KG1 (cell line): ENCODE measurements around the gene EDRF1.
"Not testable (repeated sequence)": the region's sequence is repeated elsewhere in the genome, so short reads cannot be mapped to it uniquely, and the experiment has no call there.

ENCODE experiments used
- DNase-seq: peaks from one replicate; lab custom pipeline; 2025; lab: John Stamatoyannopoulos, UW

The EDRF1 gene

DNA sequence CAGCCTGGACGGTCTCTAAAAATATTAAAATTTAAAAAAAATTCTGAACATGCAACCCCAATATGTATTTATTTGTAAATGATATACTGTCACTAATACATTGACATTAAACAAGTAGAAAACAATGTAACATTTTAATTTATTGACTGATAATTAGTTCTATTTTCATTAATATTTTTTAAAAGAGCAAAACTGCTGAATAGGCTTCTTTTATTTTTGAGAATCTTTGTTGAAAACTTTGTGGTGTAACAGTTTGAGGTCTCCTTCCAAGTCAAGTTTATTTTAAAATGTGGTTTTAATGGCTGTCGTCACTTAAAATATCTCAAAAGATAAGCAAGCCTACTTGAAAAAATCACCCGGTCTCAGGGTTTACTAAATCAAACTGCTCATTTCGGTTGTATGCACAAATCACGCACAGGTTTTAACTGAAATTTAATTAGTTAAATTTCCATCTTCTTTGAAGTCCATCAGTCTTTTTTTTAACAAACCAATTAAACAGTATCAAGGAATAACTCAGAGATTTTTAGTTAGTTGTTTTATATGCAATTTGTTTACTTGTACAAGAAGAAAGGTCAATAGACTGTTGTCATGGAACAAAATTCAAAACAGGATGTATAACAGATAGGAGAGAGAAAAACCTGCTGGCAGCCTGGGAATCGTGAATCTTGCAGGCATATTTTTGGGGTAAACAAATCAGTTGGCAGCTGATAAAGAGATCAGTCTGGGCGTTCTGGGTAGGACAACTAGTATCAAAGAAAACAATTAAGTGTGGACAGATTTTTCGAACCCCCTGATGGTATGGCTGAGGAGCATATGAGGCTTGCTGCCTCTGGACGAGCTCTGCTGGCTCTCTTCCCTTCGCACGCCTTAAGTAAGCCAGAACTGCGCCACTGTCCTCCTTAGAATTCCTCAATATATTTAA lies 9.7 kb upstream of the EDRF1 start:
- DNase-seq: no peak

DNA sequence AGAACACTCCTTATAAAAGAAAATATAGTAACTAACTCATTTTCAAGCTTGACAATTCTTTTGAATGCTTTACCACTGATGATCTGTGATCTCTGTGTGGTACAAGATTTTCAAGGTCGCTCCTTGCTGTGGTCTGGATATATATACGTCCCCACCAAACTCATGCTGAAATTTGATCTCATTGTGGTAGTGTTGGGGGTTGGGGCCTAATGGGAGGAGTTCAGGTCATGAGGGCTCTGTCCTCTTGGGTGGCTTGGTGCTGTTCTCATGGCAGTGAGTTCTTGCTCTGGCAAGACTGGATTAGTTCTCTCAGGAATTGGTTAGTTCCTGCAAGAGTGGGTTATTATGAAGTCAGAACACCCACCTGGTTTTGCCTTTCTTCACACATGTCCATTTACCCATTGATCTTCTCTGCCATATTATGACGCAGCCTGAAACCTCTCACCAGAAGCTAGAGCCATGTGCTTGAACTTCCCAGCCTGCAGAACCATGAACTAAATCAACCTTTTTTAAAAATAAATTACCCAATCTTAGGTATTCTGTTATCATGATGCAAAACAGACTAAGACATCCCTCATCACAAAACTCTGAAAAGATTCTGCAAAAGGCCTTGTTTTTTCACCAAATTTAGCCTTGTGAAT lies 8.3 kb upstream of the EDRF1 start:
- DNase-seq: no peak

DNA sequence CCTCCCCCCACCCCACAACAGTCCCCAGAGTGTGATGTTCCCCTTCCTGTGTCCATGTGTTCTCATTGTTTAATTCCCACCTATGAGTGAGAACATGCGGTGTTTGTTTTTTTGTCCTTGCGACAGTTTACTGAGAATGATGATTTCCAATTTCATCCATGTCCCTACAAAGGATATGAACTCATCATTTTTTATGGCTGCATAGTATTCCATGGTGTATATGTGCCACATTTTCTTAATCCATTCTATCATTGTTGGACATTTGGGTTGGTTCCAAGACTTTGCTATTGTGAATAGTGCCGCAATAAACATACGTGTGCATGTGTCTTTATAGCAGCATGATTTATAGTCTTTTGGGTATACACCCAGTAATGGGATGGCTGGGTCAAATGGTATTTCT lies 4.8 kb upstream of the EDRF1 start:
- not testable (repeated sequence) for DNase-seq

DNA sequence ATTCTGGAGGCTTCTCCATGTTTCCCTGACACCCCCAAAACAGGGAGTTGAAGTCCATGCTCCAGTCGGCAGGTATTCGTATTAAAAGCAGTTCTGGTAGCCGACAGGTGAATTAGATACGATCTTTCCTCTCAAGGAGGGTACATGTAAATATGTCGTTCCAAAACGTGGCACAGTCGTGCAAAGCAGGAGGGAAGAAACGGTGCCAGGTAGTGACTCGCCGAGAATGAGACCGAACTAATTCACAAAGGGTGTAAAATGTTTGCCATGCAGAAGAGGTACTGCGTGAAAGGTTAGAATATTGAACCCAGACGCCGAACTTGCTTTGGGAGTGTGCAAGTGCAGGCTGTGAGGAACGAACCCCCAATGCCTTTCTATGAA lies 483 bp downstream of the EDRF1 start:
- no peak for DNase-seq

DNA sequence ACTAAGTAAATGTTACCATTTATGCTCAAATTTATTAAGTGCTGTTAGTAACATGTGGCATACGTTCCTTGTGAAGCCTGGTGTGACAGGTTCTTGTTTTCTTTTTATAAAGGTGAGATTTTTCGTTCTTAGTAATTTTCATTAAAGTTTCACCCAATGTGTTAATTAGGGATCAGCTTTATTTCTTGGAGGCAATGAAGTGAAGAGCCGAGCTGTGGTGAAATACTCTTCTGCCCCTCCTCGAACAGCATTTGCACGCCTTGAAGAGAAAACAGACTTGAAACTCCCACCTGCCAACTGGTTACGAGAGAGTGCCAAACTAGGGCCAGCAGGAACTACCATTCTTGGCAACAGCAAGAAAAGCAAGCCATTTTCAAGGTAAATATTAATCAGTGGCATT lies 1.5 kb downstream of the EDRF1 start:
- no peak for DNase-seq

DNA sequence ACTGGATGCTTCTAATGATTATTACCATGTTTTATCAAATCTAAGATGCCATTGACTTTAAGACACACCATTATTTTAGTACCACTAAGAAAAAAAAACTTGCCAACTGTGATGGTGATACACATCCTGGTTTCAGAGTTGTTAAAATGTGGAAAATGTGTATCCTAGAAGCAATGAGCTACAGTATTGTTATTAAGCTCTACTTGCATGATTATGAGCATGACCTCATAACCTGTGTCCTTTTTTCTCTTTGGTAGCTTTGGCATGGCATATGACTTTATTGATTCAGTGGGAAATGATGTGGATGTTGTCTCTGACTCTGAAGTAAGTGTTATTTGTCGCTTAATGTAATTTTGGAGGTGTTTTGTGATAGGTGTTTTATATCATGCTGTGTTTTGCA lies 3.3 kb downstream of the EDRF1 start:
- DNase-seq: no peak

DNA sequence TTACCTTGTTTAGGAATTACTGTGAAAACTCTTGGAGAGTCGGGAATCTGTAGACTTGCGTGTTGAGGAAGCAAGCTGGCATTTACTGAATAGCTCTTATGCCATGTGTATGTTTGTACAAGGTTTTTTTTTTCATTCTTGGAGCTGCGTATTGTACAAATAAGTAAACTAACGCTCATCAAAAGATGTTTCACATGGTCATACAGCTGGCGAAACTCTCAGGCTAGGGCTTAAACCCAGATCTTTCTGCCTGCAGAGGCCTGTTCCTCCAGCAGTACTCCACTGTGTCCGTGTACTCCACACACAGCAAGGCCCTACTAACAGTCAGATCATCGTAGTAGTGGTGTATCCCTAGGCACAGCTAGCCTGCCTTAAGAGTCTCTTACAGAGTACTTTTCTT lies 7.4 kb downstream of the EDRF1 start:
- DNase-seq: no peak

DNA sequence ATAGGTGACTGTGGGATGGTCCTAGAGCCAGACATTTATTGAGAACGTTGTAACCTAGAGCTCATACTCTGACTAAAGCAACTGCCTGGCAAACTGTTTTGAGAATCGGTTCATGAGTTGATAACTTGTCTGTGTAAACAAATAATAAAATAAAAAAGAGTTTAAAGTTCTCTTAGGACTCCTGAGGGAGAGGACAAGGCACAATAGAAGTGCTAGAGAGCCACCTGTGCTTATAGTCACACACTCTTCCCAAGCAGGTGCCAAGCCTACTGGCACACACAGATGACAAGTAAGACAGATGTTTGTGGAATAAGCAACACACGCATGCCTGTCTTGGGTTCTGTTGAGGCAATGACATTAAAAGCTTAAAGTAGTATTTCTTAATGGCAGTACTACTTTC lies 7.9 kb downstream of the EDRF1 start:
- no peak for DNase-seq

DNA sequence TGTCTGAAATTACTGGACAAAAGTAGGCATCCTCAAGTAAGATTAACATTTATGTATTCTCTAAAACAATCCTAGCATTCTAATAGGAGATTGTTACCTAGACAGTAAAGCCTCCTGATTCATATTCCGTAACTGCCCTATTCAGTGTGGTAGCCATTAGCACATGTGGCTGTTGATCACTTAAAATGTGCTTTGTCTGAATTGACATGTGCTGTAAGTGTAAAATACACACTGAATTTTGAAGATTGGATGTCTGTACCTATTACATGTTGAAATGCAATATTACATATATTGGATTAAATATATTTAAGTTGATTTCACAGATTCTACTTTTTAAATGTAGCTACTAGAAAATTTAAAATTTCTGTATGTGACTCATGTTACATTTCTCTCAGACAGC lies 14.6 kb downstream of the EDRF1 start:
- no peak for DNase-seq

DNA sequence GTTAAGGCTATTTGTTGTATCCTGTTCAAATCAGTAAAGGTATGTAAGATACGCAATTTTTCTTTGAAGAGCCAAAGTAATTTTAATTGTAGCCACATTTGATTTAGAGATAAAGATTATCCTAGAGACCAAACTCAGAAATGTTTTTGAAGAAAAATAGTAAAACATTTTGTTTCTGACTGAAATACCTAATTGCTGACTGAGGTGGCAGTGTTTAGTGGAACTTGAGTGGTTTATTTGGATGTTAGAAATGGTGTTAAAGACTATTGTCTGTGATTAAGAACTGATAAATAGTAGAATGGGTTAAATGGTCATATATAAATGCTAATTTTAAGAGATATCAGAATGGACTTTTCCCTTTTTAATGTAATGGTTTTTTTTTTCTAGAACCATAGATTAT lies 15.3 kb downstream of the EDRF1 start:
- no peak for DNase-seq

DNA sequence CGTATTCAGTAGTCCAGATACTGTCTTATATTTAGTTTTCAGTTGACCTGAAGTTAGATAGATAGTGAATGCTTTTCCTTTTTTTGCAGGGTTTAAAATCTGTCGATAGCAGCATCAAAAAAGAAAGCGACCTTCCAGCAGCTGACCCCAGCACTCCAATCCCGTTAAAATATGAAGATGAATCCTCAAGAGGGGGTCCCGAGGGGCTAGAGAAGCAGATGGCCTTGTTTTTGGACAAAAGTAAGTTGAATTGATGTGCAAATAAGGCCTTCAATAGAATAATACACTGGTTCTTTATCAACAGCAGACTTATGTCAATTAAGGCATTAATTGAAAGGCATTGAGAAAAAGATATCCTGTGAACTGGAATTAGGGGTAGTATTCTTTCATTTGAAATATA lies 18.7 kb downstream of the EDRF1 start:
- no peak for DNase-seq

DNA sequence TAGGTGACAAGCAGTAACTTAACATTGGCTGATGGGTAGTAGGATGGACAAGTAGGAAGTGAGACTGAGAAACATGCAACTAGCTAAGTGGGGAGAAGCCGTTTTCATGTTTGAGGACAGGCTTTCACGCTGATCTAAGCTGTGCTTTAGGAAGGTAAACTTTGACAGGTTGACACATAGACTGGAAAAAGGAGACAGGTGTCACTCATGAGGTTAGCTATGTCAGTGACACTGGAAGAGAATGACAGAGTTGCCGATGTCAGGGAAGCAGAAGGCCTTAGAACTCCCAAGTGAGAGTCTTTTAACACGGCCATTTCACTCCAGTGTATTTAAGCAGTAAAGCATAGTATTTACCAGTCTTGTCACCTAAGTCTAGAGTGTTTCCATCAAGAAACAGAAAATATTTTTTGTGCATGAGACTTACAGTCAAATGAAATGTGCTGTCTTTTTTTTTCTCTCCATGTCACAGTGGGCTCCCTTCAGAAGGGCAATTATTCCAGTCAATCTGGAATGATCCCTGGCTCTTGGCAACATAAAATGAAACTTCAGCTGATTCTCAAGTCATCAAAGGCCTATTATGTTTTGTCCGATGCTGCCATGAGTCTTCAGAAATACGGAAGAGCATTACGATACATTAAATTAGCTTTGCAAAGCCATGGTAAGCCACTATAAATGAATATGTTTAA lies 20.6 kb downstream of the EDRF1 start:
- no peak for DNase-seq

DNA sequence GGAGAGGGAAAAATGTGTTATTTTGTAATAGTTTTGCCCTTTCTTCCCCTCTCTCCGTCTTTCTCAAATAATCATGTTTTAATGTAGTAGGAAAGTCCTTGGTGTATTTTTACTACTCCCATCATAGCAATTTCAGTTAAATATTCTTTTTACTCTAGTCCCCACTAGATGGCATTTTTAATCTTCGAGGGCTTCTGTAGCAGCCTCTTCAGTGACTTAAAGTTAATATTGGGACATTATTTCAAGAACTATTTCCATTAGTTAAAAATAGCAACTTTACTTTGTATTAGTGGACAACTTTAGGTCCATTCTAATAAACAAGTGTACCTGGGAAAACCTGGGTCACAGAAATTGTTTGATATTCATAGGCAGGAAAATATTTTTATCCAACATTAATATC lies 23.0 kb downstream of the EDRF1 start:
- no peak for DNase-seq

DNA sequence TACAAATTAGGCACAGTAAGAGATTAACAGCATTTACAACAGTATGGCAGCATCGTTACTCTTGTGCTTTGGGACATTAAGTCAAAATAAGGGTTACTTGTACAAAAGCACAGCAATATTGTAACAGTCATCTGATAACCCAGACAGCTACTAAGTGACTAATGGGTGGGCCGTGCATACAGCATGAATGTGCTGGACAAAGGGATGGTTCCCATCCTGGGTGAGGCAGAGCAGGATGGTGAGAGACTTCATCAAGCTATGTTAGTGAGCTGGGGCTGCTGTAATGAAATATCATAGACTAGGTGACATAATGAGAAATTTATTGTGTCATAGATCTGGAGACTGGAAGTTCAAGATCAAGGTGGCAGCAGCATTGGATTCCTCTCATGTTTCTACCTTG lies 25.4 kb downstream of the EDRF1 start:
- DNase-seq: no peak

DNA sequence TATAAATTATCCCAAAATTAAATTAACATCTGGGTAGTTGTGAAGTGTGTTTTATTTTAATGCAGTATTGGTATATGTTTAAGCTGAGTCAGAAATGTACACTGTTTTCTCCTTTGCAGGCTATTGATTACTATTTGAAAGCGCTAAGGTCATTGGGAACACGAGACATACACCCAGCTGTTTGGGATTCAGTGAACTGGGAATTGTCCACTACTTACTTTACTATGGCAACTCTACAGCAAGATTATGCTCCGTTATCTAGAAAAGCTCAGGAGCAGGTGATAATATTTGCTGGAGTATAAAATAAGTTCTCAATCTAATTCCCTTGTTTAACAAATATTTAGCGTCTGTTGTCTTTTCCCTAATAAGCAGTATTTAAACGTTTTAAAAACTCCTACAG lies 27.9 kb downstream of the EDRF1 start:
- DNase-seq: no peak

DNA sequence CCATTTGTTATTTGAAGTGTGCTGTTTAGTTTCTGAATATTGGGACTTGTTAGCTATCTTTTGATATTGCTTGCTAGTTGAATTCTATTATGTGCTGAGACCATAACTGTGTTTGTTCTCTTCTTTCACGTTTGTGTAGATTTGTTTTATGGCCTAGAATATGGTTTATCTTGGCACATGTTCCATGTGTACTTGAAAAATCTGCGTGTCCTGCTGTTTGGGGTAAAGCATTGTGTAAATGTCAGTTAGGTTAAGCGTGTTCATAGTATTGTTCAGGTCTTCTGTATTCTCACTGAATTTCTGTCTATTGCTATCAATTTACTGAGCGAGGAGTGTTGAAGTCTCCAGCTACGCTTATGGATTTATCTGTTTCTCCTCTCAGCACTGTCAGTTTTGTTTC lies 36.7 kb downstream of the EDRF1 start:
- no peak for DNase-seq

DNA sequence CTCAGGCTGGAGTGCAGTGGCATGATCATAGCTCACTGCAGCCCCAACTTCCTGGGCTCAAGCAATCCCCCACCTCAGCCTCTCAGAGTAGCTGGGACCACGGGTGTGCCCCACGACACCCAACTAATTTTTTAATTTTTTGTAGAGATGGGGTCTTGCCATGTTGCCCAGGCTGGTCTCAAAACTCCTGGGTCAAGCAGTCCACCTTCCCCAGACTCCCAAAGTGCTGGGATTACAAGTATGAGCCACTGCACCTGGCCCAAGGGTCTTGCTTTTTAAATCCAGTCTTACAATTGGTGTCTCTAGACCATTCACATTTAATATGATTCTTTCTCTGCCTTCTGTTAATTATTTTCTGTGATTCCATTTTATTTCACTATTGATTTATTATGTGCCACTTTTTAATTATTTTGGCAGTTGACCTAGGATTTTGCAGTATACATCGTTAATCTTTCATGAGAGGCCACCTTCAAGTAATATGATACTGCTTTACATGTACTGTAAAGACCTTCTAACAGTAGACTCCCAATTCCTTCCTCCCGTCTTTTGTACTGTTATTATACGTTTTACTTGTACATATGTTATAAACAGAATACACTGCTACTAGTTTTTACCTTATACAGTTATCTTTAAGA lies 37.5 kb downstream of the EDRF1 start:
- no peak for DNase-seq

DNA sequence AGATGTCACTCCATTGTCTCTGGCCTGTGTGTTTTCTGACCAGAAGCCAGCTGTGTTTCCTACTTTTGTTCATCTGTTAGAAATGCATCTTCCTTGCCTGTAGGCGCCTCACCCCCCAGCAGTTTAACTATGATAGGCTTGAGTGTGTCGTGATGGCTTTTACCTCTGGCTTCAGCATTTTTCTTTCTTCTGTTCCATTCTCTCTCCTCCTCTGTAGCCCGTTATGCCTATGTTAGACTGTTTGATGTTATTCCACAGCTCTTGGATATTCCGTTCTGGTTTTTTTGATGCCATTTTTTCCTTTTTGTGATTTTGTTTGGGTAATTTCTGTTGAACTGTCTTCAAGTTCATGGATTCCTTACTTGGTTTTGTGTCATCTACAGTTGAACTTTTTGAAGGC lies 38.2 kb downstream of the EDRF1 start:
- DNase-seq: no peak

DNA sequence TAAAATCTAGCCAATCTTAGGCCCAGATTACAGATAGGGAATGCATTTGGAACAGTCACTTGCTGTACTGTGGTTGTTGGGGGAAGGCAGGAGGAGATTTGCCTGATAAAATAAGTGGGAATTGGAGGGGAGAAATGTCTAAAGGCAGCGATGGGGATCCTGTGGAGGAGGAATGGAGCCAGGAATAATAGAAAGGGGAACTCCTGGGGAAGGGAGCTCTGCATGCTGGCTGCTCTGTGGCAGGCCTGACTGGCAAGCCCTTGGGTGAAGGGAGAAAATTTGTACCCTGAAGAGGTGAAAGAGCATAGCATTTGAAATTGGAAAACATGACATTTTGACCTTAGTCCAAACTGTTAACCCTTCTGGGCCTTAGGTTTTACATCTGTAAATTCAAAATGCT lies 42.5 kb downstream of the EDRF1 start:
- DNase-seq: no peak

DNA sequence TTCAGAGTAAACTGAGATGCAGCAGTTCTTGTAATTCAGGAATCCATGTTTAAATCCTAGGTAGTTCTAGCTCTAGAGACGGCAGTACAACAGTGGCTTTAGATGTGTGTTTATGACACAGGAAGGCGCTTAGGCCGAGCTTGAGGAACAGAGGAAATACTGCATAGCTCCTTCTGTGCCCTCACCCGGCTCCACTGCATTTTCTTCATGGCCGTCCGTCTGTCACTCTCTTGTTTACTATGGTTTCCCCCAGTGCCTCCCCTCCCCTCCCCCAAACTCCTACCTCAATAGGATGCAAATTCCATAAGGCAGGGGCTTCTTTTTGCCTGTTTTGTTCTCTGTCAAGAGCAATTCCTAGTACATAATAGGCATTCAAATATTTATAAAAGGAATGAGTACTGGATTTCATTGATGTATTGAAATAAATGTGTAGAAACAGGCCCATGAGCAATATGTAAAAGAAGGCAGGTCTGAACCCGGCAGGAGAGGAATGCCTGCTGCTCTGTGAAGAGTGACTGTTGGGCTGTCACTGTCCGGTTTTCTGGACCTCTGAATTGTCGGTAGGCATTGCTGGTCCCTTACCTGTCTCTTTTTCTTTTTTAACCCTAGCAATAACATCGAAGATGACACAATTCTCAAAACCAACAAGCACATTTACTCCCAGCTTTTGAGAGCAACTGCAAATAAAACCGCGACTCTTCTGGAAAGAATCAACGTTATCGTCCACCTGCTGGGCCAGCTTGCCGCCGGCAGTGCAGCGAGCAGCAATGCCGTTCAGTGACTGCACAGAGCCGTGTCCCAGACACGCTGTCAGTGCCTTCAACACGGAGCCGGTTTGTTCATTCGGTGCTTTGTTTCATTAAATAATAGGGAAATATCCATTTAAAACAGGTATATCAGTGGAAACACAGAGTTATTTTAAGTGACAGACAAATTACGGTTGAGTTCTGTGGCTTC lies 43.5 kb downstream of the EDRF1 start:
- no peak for DNase-seq

DNA sequence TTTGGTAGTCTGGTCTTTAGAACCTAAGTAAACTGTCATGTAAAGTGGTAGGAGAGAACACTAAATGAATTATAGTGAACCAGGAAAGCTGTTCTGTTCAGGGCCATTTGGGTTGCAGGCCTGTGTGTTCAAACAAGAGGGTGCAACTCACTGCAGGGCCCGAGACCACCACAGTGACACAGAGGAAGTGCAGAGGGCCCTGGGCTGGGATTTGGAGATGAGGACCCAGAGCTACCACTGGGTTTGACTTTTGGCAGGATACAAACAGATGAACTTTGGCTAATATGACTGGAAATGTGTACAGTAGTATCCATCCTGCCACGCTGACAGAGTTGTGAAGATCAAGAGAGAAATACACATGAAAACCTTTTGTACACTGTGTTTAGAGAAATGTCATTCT lies 46.3 kb downstream of the EDRF1 start:
- no peak for DNase-seq

DNA sequence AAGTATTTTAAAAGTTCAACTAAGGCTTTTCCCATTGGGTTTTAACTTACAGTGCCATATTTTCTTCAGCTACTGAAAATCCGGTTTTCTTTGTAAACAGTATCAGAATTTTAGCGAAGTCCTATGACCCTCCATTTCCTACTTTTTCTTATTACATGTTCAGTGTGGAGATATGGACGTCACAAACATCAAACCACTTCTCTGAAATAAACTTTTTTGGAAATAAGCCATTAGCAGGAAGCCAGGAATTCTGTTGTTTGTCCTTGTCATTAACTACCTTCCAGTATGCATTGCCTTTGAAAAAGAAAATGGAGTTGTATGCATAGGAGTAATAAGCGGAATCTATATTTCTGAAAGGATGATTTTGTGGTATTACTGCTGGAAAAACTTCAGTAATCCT lies 47.0 kb downstream of the EDRF1 start:
- no peak for DNase-seq
